ENCODE measurements around the gene COL20A1.

DNA sequence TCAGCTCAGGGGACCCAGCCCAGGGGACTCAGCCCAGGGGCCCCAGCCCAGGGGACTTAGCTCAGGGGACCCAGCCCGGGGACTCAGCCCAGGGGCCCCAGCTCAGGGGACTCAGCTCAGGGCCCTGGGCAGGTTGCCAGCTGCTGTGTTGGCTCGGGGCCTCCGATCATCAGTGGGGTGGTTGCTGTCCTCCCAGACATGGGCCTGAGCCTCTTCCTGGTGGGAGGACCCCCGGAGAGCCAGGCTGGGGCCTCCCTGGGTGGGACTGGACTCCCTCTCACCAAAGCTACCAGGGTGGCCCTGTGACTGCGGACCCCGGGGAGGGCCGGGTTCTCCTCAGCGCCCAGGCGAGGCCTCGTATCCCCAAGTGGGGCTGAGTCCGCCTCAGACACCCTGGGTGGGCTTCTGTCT is 4.4 kb downstream of the COL20A1 start:
- TF ChIP-seq POLR2A (IDR thresholded peaks at IDR 0.05; ENCODE audit: low read length): no peak
- no peak for TF ChIP-seq GATA1 (IDR thresholded peaks at IDR 0.05; ENCODE audit: low read depth, low read length)
